Duodenal mucosa (tissue), 2 donors: ENCODE measurements around the gene CDH8.
"Not testable (repeated sequence)": the region's sequence is repeated elsewhere in the genome, so short reads cannot be mapped to it uniquely, and the experiment has no call there.

Experiments
- H3K27ac ChIP-seq: one replicate; pipeline ENCODE4 v1.7.0; 2013; ENCODE audit warnings: low read depth, low read length
- H3K27me3 ChIP-seq, 2 donors: one replicate each; pipeline ENCODE4 v1.7.0; 2013; ENCODE audit warnings: low read length in 2 of 2, control low read depth in 1 of 2; ENCODE audit not compliant: insufficient read depth in 2 of 2, control insufficient read depth in 1 of 2
- H3K36me3 ChIP-seq, 2 donors: one replicate each; pipeline ENCODE4 v1.7.0; 2013; ENCODE audit warnings: low read length in 2 of 2, control low read depth in 1 of 2; ENCODE audit not compliant: insufficient read depth in 2 of 2, control insufficient read depth in 1 of 2
- H3K4me1 ChIP-seq, 2 donors: one replicate each; pipeline ENCODE4 v1.7.0; 2013; ENCODE audit warnings: low read length in 2 of 2, control low read depth in 1 of 2; ENCODE audit not compliant: insufficient read depth in 2 of 2, control insufficient read depth in 1 of 2
- H3K4me3 ChIP-seq, 2 donors: one replicate each; pipeline ENCODE4 v1.7.0; 2013; ENCODE audit warnings: low read length in 2 of 2, low read depth in 1 of 2
- H3K9ac ChIP-seq, 2 donors: one replicate each; pipeline ENCODE4 v1.7.0; 2013; ENCODE audit warnings: low read length in 2 of 2, low read depth in 1 of 2
- H3K9me3 ChIP-seq, 2 donors: one replicate each; pipeline ENCODE4 v1.7.0; 2013; ENCODE audit warnings: low read length in 2 of 2, control low read depth in 1 of 2; ENCODE audit not compliant: control insufficient read depth in 1 of 2

Gene CDH8

GRCh38 chr16:61763991-61764390, 272.2 kb downstream of the CDH8 start:
- Histone ChIP-seq H3K36me3 (no peaks in the 10 kb centered on the region), H3K27me3 (no peaks in the 10 kb centered on the region)

DNA sequence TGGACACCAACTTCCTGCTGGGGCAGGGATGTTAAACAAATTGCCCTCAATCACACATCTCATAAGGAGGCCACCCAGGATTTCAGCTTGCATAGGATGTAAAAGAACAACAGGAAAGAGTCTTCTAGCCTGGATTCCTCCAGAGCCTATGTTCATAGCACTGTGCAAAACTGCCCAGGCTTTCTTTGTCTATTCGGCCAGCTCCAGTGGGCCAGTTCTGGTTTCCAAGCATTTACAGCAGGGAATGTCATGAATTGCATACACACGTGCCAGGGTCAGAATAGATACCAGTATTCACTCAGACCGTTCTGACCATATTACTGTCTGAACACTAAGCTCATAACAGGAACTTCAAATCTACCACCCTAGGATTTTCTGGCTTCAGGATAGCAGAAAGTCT, 273.2 kb downstream of the CDH8 start:
- no peaks in the 10 kb centered on the region for H3K9me3 ChIP-seq
- H3K27me3 ChIP-seq = no peaks in the 10 kb centered on the region
- no peak overlapping the region for H3K27ac ChIP-seq
- no peak overlapping the region for H3K9ac ChIP-seq
- no peaks in the 10 kb centered on the region for H3K4me1 ChIP-seq
- no peak overlapping the region for H3K4me3 ChIP-seq
- no peaks in the 10 kb centered on the region for H3K36me3 ChIP-seq

More at GRCh38 chr16:61763991-61764390, 272.2 kb downstream of the CDH8 start:
- no peaks in the 10 kb centered on the region for H3K4me1 ChIP-seq
- no peak overlapping the region for H3K9ac ChIP-seq
- no peaks in the 10 kb centered on the region for H3K9me3 ChIP-seq
- H3K27ac ChIP-seq = no peak overlapping the region
- no peak overlapping the region for H3K4me3 ChIP-seq

GRCh38 chr16:61730997-61731396, 305.2 kb downstream of the CDH8 start:
- Histone ChIP-seq H3K9ac (no peak overlapping the region), H3K4me3 (no peak overlapping the region), H3K9me3 (peaks cover 3 to 7% of the 10 kb centered on the region in 2 donors), H3K27ac (no peak overlapping the region), H3K36me3 (no peaks in the 10 kb centered on the region), H3K27me3 (no peaks in the 10 kb centered on the region), H3K4me1 (no peaks in the 10 kb centered on the region)

DNA sequence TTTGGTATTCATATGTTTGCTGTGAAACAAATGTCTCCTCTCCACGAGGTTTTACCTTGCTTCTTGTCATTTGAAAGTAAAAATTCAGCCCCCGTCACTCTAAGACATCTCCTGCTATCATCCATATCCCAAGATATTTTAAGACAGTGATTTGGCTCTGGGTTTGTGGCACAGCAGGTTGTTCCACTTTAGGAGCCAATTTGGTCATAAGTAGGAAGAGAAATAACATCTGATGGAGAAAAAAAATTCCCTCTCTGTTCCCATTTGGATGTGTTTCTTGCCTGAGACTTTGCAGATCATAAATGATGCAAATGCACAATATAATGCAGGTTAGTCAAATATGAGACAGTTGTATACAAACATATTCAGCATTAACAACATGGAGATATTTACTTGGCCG, 309.5 kb downstream of the CDH8 start:
- Histone ChIP-seq H3K9me3 (peaks cover 5 to 8% of the 10 kb centered on the region in 2 donors), H3K27ac (no peak overlapping the region), H3K36me3 (no peaks in the 10 kb centered on the region), H3K4me3 (no peak overlapping the region), H3K4me1 (no peaks in the 10 kb centered on the region), H3K27me3 (no peaks in the 10 kb centered on the region), H3K9ac (no peak overlapping the region)

DNA sequence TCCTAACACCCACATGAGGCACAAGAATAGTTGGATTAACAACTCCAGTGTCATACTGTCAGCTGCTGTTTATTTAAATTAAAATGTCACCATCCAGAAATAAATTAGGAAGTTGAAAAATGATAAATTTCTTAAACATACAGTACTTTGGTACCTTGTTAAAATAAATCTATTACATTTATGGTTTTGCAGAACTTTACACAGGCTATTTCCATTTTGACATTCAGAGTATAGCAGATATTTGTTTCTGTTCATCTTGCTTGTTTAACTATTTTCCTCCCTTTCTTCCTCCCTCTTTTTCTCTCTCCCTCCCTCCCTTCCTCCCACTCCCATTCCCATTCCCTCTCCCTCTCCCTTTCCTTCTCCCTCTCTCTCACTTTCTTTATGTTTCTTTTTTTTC, 310.1 kb downstream of the CDH8 start:
- H3K9me3 ChIP-seq = peaks cover 3 to 8% of the 10 kb centered on the region in 2 donors
- no peaks in the 10 kb centered on the region for H3K36me3 ChIP-seq
- no peaks in the 10 kb centered on the region for H3K4me1 ChIP-seq
- H3K9ac ChIP-seq = no peak overlapping the region
- H3K27me3 ChIP-seq = no peaks in the 10 kb centered on the region
- no peak overlapping the region for H3K4me3 ChIP-seq
- H3K27ac ChIP-seq = no peak overlapping the region

- peaks cover 0 to 5% of the 10 kb centered on the region in 2 donors for H3K9me3 ChIP-seq
- no peaks in the 10 kb centered on the region for H3K27me3 ChIP-seq
- H3K4me1 ChIP-seq = no peaks in the 10 kb centered on the region
- no peak overlapping the region for H3K4me3 ChIP-seq
- H3K36me3 ChIP-seq = no peaks in the 10 kb centered on the region
- no peak overlapping the region for H3K9ac ChIP-seq
- no peak overlapping the region for H3K27ac ChIP-seq
Measured at GRCh38 chr16:61721544-61721943, 314.7 kb downstream of the CDH8 start.

DNA sequence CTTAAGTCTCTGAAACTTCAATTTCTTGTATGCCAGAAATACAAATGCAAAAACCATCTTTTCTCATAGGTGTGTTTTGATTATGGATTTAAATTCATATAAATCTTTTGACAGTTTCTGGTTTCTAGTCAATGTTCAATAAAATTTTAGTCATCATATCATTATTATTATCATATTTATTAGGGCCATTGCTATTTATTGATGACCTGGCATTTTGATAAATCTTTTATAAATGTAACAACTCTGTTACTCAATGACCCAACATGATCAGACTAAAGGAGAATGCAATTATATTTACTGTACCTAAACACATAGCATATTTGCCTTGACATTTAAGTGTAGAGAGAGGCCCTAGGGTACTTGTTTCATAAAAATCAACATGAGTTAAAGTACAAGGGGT, 320.8 kb downstream of the CDH8 start:
- Histone ChIP-seq H3K4me1 (no peaks in the 10 kb centered on the region), H3K27ac (no peak overlapping the region), H3K27me3 (no peaks in the 10 kb centered on the region), H3K4me3 (no peak overlapping the region), H3K9ac (no peak overlapping the region), H3K9me3 (peaks cover 0 to 5% of the 10 kb centered on the region in 2 donors), H3K36me3 (no peaks in the 10 kb centered on the region)

- H3K4me1 ChIP-seq = no peaks in the 10 kb centered on the region
Measured at GRCh38 chr16:61713787-61714186, 322.5 kb downstream of the CDH8 start.

GRCh38 chr16:61699640-61700039, 336.6 kb downstream of the CDH8 start:
- not testable (repeated sequence) for H3K27me3 ChIP-seq, H3K36me3 ChIP-seq, H3K9me3 ChIP-seq, H3K9ac ChIP-seq, H3K27ac ChIP-seq, H3K4me1 ChIP-seq, H3K4me3 ChIP-seq

More at GRCh38 chr16:61713787-61714186, 322.5 kb downstream of the CDH8 start:
- no peak overlapping the region for H3K4me3 ChIP-seq
- H3K27ac ChIP-seq = no peak overlapping the region
- H3K9ac ChIP-seq = no peak overlapping the region
- H3K36me3 ChIP-seq = no peaks in the 10 kb centered on the region
- H3K9me3 ChIP-seq = peaks cover 2 to 5% of the 10 kb centered on the region in 2 donors
- H3K27me3 ChIP-seq = no peaks in the 10 kb centered on the region

DNA sequence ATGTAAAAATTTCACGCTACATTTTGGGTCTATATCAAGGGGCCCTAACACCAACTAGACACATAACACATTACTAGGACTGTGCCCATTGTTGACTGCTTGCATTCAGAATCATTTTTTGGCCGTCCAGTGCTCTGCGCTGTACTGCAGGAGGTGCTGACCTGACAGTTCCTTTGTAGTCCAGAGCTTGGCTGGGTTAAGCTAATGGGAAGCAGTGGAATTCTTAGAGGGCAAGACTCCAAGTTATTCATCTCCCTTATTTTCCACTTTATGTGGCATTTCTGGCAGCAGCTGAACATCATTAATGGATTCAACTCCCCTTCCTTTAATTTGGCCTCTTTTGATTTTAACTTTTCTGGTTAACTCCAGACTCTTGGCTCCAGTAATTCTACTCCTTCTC, 351.7 kb downstream of the CDH8 start:
- Histone ChIP-seq H3K27ac (no peak overlapping the region), H3K4me1 (no peaks in the 10 kb centered on the region), H3K9me3 (no peaks in the 10 kb centered on the region), H3K4me3 (no peak overlapping the region), H3K9ac (no peak overlapping the region), H3K27me3 (no peaks in the 10 kb centered on the region), H3K36me3 (no peaks in the 10 kb centered on the region)

DNA sequence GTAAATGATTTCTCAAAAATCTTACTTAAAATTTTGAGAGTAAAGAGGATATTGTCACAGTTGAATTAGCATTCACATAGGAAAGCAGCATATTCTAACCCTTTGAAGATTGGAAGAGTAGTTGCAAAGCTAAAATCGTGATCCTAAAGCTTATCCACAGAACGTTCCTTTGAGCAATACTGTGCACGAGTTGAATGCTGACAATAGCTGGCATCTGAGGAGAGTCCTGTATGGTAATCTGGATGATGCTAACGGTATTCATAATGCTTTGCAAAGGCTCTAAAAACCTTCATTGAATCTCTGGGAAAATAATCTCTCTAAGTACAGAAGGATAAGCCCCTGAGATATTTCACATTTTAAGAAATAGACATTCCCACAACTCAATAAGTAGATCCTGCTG, 354.6 kb downstream of the CDH8 start:
- H3K27me3 ChIP-seq = no peaks in the 10 kb centered on the region
- no peak overlapping the region for H3K27ac ChIP-seq
- H3K4me1 ChIP-seq = no peaks in the 10 kb centered on the region
- H3K9ac ChIP-seq = no peak overlapping the region
- H3K36me3 ChIP-seq = no peaks in the 10 kb centered on the region
- no peaks in the 10 kb centered on the region for H3K9me3 ChIP-seq
- no peak overlapping the region for H3K4me3 ChIP-seq
